SK-N-SH treated with all-trans-retinoic acid at 6 μM for 48 hours (cell line): Measurements from ENCODE around the gene PEAR1.

Experiments
- ESRRG ChIP-seq: fragments of 250-450 bp; sonication (Bioruptor Pico); IDR thresholded peaks from 2 replicates; pipeline ENCODE4 v1.6.1; 2021; ENCODE audit warnings: mild to moderate bottlenecking
- GLIS3 ChIP-seq: fragments of 250-450 bp; sonication (Bioruptor Pico); IDR thresholded peaks from 2 replicates; pipeline ENCODE4 v1.5.0; 2020; ENCODE audit warnings: mild to moderate bottlenecking, moderate library complexity
- RARB ChIP-seq: fragments of 250-450 bp; sonication (Bioruptor Pico); IDR thresholded peaks from 2 replicates; pipeline ENCODE4 v1.8.0; 2021; ENCODE audit warnings: mild to moderate bottlenecking, moderate library complexity
- TCF4 ChIP-seq: fragments of 250-450 bp; sonication (Bioruptor Pico); IDR thresholded peaks from 2 replicates; pipeline ENCODE4 v1.8.0; 2021; ENCODE audit warnings: mild to moderate bottlenecking, moderate library complexity, borderline replicate concordance
- TOX ChIP-seq: fragments of 250-450 bp; sonication (Bioruptor Pico); IDR thresholded peaks from 2 replicates; pipeline ENCODE4 v1.8.0; 2021; ENCODE audit warnings: mild to moderate bottlenecking, moderate library complexity, borderline replicate concordance
- ZFP3 ChIP-seq: fragments of 250-450 bp; sonication (Bioruptor Pico); IDR thresholded peaks from 2 replicates; pipeline ENCODE4 v1.5.0; 2020; ENCODE audit warnings: mild to moderate bottlenecking, moderate library complexity
- ZFP30 ChIP-seq: fragments of 450-650 bp; formaldehyde crosslinking; IDR thresholded peaks from 2 replicates; pipeline ENCODE4 v1.5.0; 2022; ENCODE audit warnings: mild to moderate bottlenecking, moderate library complexity
- ZNF565 ChIP-seq: fragments of 450-650 bp; formaldehyde crosslinking; conservative IDR thresholded peaks from 2 replicates; pipeline ENCODE4 v1.5.0; 2020; ENCODE audit warnings: low read depth, mild to moderate bottlenecking, moderate library complexity
- TF ChIP-seq, protein P1 (sequence below): fragments of 250-450 bp; sonication (Bioruptor Pico); IDR thresholded peaks from 2 replicates; pipeline ENCODE4 v1.8.0; 2020; ENCODE audit warnings: mild to moderate bottlenecking, moderate library complexity, borderline replicate concordance
- TF ChIP-seq, protein P2 (sequence below): fragments of 250-450 bp; sonication (Bioruptor Pico); IDR thresholded peaks from 2 replicates; pipeline ENCODE4 v1.5.1; 2021; ENCODE audit warnings: mild to moderate bottlenecking, moderate library complexity

DNA sequence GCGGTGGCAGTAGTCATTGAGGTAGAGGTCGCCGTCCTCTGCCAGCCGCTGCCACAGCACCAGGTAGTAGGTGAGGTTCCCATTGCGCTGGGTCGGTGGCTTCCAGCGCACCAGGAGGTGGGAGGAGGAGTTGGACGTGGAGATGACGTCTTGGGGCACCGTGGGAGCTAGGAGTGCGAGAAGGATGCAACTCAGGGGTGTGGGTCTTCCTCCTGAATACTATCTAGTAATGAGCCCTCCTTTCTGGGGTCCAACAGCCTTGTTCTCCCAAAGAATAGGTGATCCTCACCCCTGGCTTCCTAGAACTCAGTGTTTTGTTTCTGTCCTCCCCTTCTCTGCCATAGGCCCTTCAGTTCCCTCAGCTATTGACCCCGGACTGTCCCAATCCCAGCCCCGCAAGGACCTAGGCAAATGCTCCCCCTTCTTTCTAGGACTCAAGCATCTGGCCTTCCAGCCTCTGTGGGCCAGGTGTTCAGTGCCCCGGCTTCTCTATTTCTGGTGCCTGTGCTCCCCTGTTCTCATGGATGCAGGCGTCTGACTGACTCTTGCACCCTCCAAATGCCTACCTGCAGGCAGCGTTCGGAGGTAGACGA, 47.5 kb upstream of the PEAR1 start:
- TF ChIP-seq, protein P1, sequence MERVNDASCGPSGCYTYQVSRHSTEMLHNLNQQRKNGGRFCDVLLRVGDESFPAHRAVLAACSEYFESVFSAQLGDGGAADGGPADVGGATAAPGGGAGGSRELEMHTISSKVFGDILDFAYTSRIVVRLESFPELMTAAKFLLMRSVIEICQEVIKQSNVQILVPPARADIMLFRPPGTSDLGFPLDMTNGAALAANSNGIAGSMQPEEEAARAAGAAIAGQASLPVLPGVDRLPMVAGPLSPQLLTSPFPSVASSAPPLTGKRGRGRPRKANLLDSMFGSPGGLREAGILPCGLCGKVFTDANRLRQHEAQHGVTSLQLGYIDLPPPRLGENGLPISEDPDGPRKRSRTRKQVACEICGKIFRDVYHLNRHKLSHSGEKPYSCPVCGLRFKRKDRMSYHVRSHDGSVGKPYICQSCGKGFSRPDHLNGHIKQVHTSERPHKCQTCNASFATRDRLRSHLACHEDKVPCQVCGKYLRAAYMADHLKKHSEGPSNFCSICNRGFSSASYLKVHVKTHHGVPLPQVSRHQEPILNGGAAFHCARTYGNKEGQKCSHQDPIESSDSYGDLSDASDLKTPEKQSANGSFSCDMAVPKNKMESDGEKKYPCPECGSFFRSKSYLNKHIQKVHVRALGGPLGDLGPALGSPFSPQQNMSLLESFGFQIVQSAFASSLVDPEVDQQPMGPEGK, result no peak
- TF ChIP-seq TCF4 (no peak), RARB (CRISPR knock-in tag) (no peak), ZFP3 (CRISPR knock-in tag) (no peak), GLIS3 (CRISPR knock-in tag) (no peak), ZFP30 (CRISPR knock-in tag) (no peak), ESRRG (CRISPR knock-in tag) (no peak), TOX (CRISPR knock-in tag) (no peak), ZNF565 (CRISPR knock-in tag) (no peak)
- TF ChIP-seq, protein P2, sequence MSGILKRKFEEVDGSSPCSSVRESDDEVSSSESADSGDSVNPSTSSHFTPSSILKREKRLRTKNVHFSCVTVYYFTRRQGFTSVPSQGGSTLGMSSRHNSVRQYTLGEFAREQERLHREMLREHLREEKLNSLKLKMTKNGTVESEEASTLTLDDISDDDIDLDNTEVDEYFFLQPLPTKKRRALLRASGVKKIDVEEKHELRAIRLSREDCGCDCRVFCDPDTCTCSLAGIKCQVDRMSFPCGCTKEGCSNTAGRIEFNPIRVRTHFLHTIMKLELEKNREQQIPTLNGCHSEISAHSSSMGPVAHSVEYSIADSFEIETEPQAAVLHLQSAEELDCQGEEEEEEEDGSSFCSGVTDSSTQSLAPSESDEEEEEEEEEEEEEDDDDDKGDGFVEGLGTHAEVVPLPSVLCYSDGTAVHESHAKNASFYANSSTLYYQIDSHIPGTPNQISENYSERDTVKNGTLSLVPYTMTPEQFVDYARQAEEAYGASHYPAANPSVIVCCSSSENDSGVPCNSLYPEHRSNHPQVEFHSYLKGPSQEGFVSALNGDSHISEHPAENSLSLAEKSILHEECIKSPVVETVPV (CRISPR knock-in tag), result no peak
